HEK293 (cell line): ENCODE data around the gene CENPX.

ENCODE experiments used
- CTCF ChIA-PET: fragments of 350-600 bp; formaldehyde crosslinking; extraction: SDS; loops from one replicate; lab custom pipeline; 2021; ENCODE audit warnings: antibody characterized with exemption; lab: Yijun Ruan, JAX
- POLR2A ChIA-PET: fragments of 300-600 bp; formaldehyde crosslinking; extraction: SDS; loops from one replicate; lab custom pipeline; 2020; ENCODE audit warnings: antibody characterized with exemption, inconsistent platforms; lab: Yijun Ruan, JAX
- H3K27ac ChIP-seq: fragments of 200-500 bp; sonication (Bioruptor generic); 2 replicates; pipeline ENCODE4 v1.5.1; 2014; ENCODE audit warnings: low read depth, low read length, control low read depth, inconsistent platforms; ENCODE audit errors: extremely low read depth
- H3K36me3 ChIP-seq, 2 experiments: fragments of 200-500 bp in 1 of 2; sonication (Bioruptor generic) in 1 of 2; 1 replicate in 1 of 2; 2 replicates in 1 of 2; pipeline ENCODE4 v1.5.1; 2014 to 2017; ENCODE audit warnings: inconsistent platforms in 2 of 2, low read length in 2 of 2; ENCODE audit not compliant: control insufficient read depth in 2 of 2, insufficient read depth in 1 of 2
- H3K4me1 ChIP-seq: fragments of 200-500 bp; sonication (Bioruptor generic); 2 replicates; pipeline ENCODE4 v1.5.1; 2014; ENCODE audit warnings: mild to moderate bottlenecking, low read length, inconsistent platforms; ENCODE audit not compliant: control insufficient read depth, insufficient read depth
- H3K4me3 ChIP-seq: 2 replicates; pipeline ENCODE4 v1.5.1; 2011; ENCODE audit warnings: low read depth, mild to moderate bottlenecking, control low read depth, low read length, moderate library complexity
- H3K9me3 ChIP-seq: fragments of 200-500 bp; sonication (Bioruptor generic); 2 replicates; pipeline ENCODE4 v1.5.1; 2014; ENCODE audit warnings: low read depth, low read length, inconsistent platforms; ENCODE audit not compliant: control insufficient read depth, insufficient read depth
- BCL11B ChIP-seq: fragments of 450-650 bp; formaldehyde crosslinking; IDR thresholded peaks from 2 replicates; pipeline ENCODE4 v1.5.1; 2016; ENCODE audit warnings: low read depth, missing biosample characterization, missing genetic modification characterization
- GLIS1 ChIP-seq: fragments of 450-650 bp; formaldehyde crosslinking; IDR thresholded peaks from 2 replicates; pipeline ENCODE4 v1.5.1; 2016; ENCODE audit warnings: missing biosample characterization, missing genetic modification characterization
- HOXC10 ChIP-seq: sonication (generic); formaldehyde crosslinking; IDR thresholded peaks from 2 replicates; pipeline ENCODE4 v1.8.1; 2023; ENCODE audit warnings: mild to moderate bottlenecking, missing genetic modification reagents
- KLF16 ChIP-seq: fragments of 450-650 bp; formaldehyde crosslinking; IDR thresholded peaks from 2 replicates; pipeline ENCODE4 v1.5.1; 2017; ENCODE audit warnings: missing biosample characterization, missing genetic modification characterization
- OSR2 ChIP-seq: fragments of 450-650 bp; formaldehyde crosslinking; IDR thresholded peaks from 2 replicates; pipeline ENCODE4 v1.5.1; 2016; ENCODE audit warnings: missing biosample characterization, missing genetic modification characterization
- SP2 ChIP-seq: fragments of 450-650 bp; formaldehyde crosslinking; IDR thresholded peaks from 2 replicates; pipeline ENCODE4 v1.5.1; 2016; ENCODE audit warnings: missing biosample characterization, missing genetic modification characterization
- ZBTB20 ChIP-seq: fragments of 450-650 bp; formaldehyde crosslinking; IDR thresholded peaks from 2 replicates; pipeline ENCODE4 v1.5.1; 2016; ENCODE audit warnings: missing biosample characterization, missing genetic modification characterization
- ZBTB8A ChIP-seq: fragments of 450-650 bp; formaldehyde crosslinking; IDR thresholded peaks from 2 replicates; pipeline ENCODE4 v1.5.1; 2016; ENCODE audit warnings: missing biosample characterization, missing genetic modification characterization
- ZFP69B ChIP-seq: fragments of 450-650 bp; formaldehyde crosslinking; IDR thresholded peaks from 2 replicates; pipeline ENCODE4 v1.5.1; 2016; ENCODE audit warnings: missing biosample characterization, missing genetic modification characterization
- ZNF133 ChIP-seq: fragments of 450-650 bp; formaldehyde crosslinking; IDR thresholded peaks from 2 replicates; pipeline ENCODE4 v1.5.1; 2016; ENCODE audit warnings: missing biosample characterization, missing genetic modification characterization
- ZNF138 ChIP-seq: fragments of 450-650 bp; formaldehyde crosslinking; IDR thresholded peaks from 2 replicates; pipeline ENCODE4 v1.5.1; 2016; ENCODE audit warnings: missing biosample characterization, missing genetic modification characterization, borderline replicate concordance
- ZNF155 ChIP-seq: fragments of 450-650 bp; formaldehyde crosslinking; IDR thresholded peaks from 2 replicates; pipeline ENCODE4 v1.5.1; 2016; ENCODE audit warnings: missing biosample characterization, missing genetic modification characterization
- ZNF175 ChIP-seq: fragments of 450-650 bp; formaldehyde crosslinking; IDR thresholded peaks from 2 replicates; pipeline ENCODE4 v1.5.1; 2016; ENCODE audit warnings: missing biosample characterization, missing genetic modification characterization
- ZNF23 ChIP-seq: fragments of 450-650 bp; formaldehyde crosslinking; IDR thresholded peaks from 2 replicates; pipeline ENCODE4 v1.5.1; 2016; ENCODE audit warnings: missing biosample characterization, missing genetic modification characterization, borderline replicate concordance
- ZNF335 ChIP-seq: fragments of 450-650 bp; formaldehyde crosslinking; conservative IDR thresholded peaks from 2 replicates; pipeline ENCODE4 v1.5.1; 2016; ENCODE audit warnings: missing biosample characterization, missing genetic modification characterization
- ZNF549 ChIP-seq: fragments of 450-650 bp; IDR thresholded peaks from 2 replicates; pipeline ENCODE4 v1.5.1; 2018; ENCODE audit warnings: missing biosample characterization, missing genetic modification characterization, mild to moderate bottlenecking, inconsistent platforms, moderate library complexity
- ZNF660 ChIP-seq: fragments of 450-650 bp; IDR thresholded peaks from 2 replicates; pipeline ENCODE4 v1.5.1; 2018; ENCODE audit warnings: missing biosample characterization, mild to moderate bottlenecking, missing genetic modification characterization
- ZNF677 ChIP-seq: fragments of 450-650 bp; IDR thresholded peaks from 2 replicates; pipeline ENCODE4 v1.5.0; 2018; ENCODE audit warnings: missing biosample characterization, mild to moderate bottlenecking, missing genetic modification characterization, moderate library complexity
- ZNF785 ChIP-seq: fragments of 450-650 bp; formaldehyde crosslinking; IDR thresholded peaks from 2 replicates; pipeline ENCODE4 v1.5.1; 2016; ENCODE audit warnings: missing biosample characterization, missing genetic modification characterization
- ZNF830 ChIP-seq: fragments of 450-650 bp; IDR thresholded peaks from 2 replicates; pipeline ENCODE4 v1.5.0; 2018; ENCODE audit warnings: missing biosample characterization, missing genetic modification characterization, low read depth, mild to moderate bottlenecking, moderate library complexity
- ZNF843 ChIP-seq: fragments of 450-650 bp; formaldehyde crosslinking; IDR thresholded peaks from 2 replicates; pipeline ENCODE4 v1.5.1; 2016; ENCODE audit warnings: missing biosample characterization, missing genetic modification characterization
- ZSCAN16 ChIP-seq: fragments of 450-650 bp; formaldehyde crosslinking; IDR thresholded peaks from 2 replicates; pipeline ENCODE4 v1.5.1; 2016; ENCODE audit warnings: missing biosample characterization, missing genetic modification characterization
- ZSCAN30 ChIP-seq: fragments of 450-650 bp; IDR thresholded peaks from 2 replicates; pipeline ENCODE4 v1.5.1; 2018; ENCODE audit warnings: missing biosample characterization, mild to moderate bottlenecking, missing genetic modification characterization, moderate library complexity
- TF ChIP-seq, protein P1 (sequence below): fragments of 450-650 bp; formaldehyde crosslinking; IDR thresholded peaks from 2 replicates; pipeline ENCODE4 v1.5.1; 2016; ENCODE audit warnings: missing biosample characterization, missing genetic modification characterization, low read depth
- TF ChIP-seq, protein P2 (sequence below): fragments of 450-650 bp; IDR thresholded peaks from 2 replicates; pipeline ENCODE4 v1.5.1; 2018; ENCODE audit warnings: missing biosample characterization, mild to moderate bottlenecking, missing genetic modification characterization
- TF ChIP-seq, protein P3 (sequence below): fragments of 450-650 bp; formaldehyde crosslinking; IDR thresholded peaks from 2 replicates; pipeline ENCODE4 v1.5.1; 2016; ENCODE audit warnings: missing biosample characterization, missing genetic modification characterization
- TF ChIP-seq, protein P4 (sequence below): fragments of 450-650 bp; formaldehyde crosslinking; IDR thresholded peaks from 2 replicates; pipeline ENCODE4 v1.5.1; 2016; ENCODE audit warnings: missing biosample characterization, missing genetic modification characterization
- TF ChIP-seq, protein P5 (sequence below): sonication (generic); formaldehyde crosslinking; IDR thresholded peaks from 2 replicates; pipeline ENCODE4 v1.8.1; 2022; ENCODE audit warnings: mild to moderate bottlenecking, moderate library complexity, missing genetic modification reagents
- TF ChIP-seq, protein P6 (sequence below): fragments of 450-650 bp; formaldehyde crosslinking; IDR thresholded peaks from 2 replicates; pipeline ENCODE4 v1.5.1; 2016; ENCODE audit warnings: missing biosample characterization, missing genetic modification characterization

CENPX gene

DNA sequence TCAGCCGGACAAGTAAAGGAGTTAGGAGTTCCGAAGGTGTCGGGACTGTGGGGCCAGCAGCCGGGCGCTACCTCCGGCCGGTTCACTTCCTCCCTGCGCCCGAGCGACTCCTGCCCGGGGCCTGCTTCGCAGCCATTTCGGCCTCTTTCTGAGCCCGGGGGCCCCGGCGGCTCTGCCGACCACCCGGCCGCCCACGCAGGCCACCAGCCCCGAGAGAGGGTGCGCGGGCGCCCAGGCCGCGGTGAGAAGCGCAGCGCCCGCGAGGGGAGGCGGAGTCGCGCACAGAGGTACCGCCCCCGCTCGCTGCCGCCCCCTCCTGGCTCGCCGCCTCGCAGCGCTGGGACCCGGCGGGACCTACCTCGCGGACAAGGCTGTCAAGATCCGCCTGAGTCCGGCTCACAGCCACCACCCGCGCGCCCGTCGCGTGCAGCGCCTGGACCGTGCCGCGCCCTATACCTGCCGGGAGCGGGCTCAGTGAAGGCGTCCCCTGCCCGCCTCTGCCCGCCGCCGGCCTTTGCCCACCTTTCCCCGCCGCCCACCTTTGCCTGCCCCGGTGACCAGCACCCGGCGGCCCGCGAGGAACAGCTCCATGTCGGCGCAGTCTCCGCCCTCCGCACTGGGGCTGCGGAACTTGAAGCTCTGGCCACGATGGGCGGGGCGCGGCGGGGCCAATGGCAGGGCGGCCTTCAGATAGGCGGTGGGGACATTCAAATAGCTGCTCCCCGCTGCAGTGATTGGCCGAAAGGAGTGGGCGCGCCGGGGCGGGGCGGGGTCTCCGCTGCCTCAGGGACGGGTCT, 14.6 kb upstream of the CENPX start, which contains the start of gene DCXR:
Gene DCXR, minus strand, starts transcription at position 606 of the 797 bp plus-strand sequence. Its CDS starts 15 bp downstream, at position 591.
- ChIA-PET CTCF (interaction anchor here (0.6 to 7.2 kb wide), 31 partner anchors 8 to 487 kb away, joined by 3 to 42 read pairs (median 4); partner anchors contain the start of genes CENPX, FASN and LRRC45), POLR2A (interaction anchor here (0.5 to 2.7 kb wide), 39 partner anchors 8 to 526 kb away, joined by 3 to 96 read pairs (median 4); partner anchors contain the start of genes ARL16, CENPX, DUS1L and FASN)
- Histone ChIP-seq H3K4me1 (peaks cover 10% of the 10 kb centered on the region), H3K9me3 (no peaks in the 10 kb centered on the region), H3K4me3 (peak within 1 kb of the TSS; percentile 64), H3K36me3 (peaks cover 0 to 34% of the 10 kb centered on the region in 2 experiments; a peak in 1 of 3 replicates), H3K27ac (peak within 1 kb of the TSS; percentile 83)
- TF ChIP-seq ZNF133 (tag by site-specific recombination) (no peak), BCL11B (tag by site-specific recombination) (peak; percentile 97), ZNF549 (tag by site-specific recombination) (no peak), ZSCAN30 (peak; percentile 80), GLIS1 (tag by site-specific recombination) (peak; percentile 69), ZNF785 (0 out of 2 replicates have a peak, but pooled peaks have one; percentile 51), ZNF155 (tag by site-specific recombination) (no peak), ZBTB8A (tag by site-specific recombination) (peak; percentile 93), ZNF830 (no peak), ZNF335 (tag by site-specific recombination) (peak; percentile 98), ZNF23 (tag by site-specific recombination) (no peak), ZNF843 (tag by site-specific recombination) (peak; percentile 62; the same call in 1 of the 2 replicates), HOXC10 (no peak), ZNF175 (no peak), SP2 (tag by site-specific recombination) (peak; percentile 96), KLF16 (tag by site-specific recombination) (peak; percentile 84), OSR2 (peak; percentile 15; the same call in 1 of the 2 replicates), ZNF677 (tag by site-specific recombination) (0 out of 2 replicates have a peak, but pooled peaks have one; percentile 25), ZBTB20 (peak; percentile 37; the same call in 1 of the 2 replicates), ZNF138 (tag by site-specific recombination) (no peak), ZFP69B (tag by site-specific recombination) (peak; percentile 78; the same call in 1 of the 2 replicates), ZNF660 (tag by site-specific recombination) (peak; percentile 88), ZSCAN16 (tag by site-specific recombination) (no peak)
- TF ChIP-seq, protein P1, sequence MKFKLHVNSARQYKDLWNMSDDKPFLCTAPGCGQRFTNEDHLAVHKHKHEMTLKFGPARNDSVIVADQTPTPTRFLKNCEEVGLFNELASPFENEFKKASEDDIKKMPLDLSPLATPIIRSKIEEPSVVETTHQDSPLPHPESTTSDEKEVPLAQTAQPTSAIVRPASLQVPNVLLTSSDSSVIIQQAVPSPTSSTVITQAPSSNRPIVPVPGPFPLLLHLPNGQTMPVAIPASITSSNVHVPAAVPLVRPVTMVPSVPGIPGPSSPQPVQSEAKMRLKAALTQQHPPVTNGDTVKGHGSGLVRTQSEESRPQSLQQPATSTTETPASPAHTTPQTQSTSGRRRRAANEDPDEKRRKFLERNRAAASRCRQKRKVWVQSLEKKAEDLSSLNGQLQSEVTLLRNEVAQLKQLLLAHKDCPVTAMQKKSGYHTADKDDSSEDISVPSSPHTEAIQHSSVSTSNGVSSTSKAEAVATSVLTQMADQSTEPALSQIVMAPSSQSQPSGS (tag by site-specific recombination) = no peak
- TF ChIP-seq, protein P2, sequence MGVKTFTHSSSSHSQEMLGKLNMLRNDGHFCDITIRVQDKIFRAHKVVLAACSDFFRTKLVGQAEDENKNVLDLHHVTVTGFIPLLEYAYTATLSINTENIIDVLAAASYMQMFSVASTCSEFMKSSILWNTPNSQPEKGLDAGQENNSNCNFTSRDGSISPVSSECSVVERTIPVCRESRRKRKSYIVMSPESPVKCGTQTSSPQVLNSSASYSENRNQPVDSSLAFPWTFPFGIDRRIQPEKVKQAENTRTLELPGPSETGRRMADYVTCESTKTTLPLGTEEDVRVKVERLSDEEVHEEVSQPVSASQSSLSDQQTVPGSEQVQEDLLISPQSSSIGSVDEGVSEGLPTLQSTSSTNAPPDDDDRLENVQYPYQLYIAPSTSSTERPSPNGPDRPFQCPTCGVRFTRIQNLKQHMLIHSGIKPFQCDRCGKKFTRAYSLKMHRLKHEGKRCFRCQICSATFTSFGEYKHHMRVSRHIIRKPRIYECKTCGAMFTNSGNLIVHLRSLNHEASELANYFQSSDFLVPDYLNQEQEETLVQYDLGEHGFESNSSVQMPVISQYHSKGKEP = peak; percentile 50; the same call in 1 of the 2 replicates
- TF ChIP-seq, protein P3, sequence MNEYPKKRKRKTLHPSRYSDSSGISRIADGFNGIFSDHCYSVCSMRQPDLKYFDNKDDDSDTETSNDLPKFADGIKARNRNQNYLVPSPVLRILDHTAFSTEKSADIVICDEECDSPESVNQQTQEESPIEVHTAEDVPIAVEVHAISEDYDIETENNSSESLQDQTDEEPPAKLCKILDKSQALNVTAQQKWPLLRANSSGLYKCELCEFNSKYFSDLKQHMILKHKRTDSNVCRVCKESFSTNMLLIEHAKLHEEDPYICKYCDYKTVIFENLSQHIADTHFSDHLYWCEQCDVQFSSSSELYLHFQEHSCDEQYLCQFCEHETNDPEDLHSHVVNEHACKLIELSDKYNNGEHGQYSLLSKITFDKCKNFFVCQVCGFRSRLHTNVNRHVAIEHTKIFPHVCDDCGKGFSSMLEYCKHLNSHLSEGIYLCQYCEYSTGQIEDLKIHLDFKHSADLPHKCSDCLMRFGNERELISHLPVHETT (tag by site-specific recombination) = no peak
- TF ChIP-seq, protein P4, sequence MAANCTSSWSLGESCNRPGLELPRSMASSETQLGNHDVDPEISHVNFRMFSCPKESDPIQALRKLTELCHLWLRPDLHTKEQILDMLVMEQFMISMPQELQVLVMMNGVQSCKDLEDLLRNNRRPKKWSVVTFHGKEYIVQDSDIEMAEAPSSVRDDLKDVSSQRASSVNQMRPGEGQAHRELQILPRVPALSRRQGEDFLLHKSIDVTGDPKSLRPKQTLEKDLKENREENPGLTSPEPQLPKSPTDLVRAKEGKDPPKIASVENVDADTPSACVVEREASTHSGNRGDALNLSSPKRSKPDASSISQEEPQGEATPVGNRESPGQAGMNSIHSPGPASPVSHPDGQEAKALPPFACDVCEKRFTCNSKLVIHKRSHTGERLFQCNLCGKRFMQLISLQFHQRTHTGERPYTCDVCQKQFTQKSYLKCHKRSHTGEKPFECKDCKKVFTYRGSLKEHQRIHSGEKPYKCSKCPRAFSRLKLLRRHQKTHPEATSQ = peak; percentile 89; the same call in 1 of the 2 replicates
- TF ChIP-seq, protein P5, sequence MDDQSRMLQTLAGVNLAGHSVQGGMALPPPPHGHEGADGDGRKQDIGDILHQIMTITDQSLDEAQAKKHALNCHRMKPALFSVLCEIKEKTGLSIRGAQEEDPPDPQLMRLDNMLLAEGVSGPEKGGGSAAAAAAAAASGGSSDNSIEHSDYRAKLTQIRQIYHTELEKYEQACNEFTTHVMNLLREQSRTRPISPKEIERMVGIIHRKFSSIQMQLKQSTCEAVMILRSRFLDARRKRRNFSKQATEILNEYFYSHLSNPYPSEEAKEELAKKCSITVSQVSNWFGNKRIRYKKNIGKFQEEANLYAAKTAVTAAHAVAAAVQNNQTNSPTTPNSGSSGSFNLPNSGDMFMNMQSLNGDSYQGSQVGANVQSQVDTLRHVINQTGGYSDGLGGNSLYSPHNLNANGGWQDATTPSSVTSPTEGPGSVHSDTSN = peak; percentile 87; the same call in 1 of the 2 replicates
- TF ChIP-seq, protein P6, sequence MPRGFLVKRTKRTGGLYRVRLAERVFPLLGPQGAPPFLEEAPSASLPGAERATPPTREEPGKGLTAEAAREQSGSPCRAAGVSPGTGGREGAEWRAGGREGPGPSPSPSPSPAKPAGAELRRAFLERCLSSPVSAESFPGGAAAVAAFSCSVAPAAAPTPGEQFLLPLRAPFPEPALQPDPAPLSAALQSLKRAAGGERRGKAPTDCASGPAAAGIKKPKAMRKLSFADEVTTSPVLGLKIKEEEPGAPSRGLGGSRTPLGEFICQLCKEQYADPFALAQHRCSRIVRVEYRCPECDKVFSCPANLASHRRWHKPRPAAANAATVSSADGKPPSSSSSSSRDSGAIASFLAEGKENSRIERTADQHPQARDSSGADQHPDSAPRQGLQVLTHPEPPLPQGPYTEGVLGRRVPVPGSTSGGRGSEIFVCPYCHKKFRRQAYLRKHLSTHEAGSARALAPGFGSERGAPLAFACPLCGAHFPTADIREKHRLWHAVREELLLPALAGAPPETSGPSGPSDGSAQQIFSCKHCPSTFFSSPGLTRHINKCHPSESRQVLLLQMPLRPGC = peak; percentile 41; the same call in 1 of the 2 replicates
